ENCODE data around the gene PGM1. TPM values are rescaled to one million over a fixed set of nuclear protein-coding genes. Genes with fewer than 3 reads are reported as not detected.

The PGM1 gene
- total and polyA plus RNA-seq, 2 donors (not counting 3 experiments of a cell fraction or from before 2014, with no cell fraction given), result 9.3 to 21.0 TPM

GRCh38 chr1:63555480-63555879 is 37.7 kb upstream of the PGM1 start:
- Histone ChIP-seq H3K9me1 (replicated peaks; ENCODE audit: control insufficient read depth, extremely low read depth, insufficient read depth, low read length) (no peaks in the 10 kb centered on the region), H4K20me1 (replicated peaks; ENCODE audit: control insufficient read depth, extremely low read depth, insufficient read depth, low read length) (no peaks in the 10 kb centered on the region), H3K4me1 (ENCODE audit: control insufficient read depth, extremely low read depth, insufficient read depth, low read length) (no peaks in the 10 kb centered on the region), H3K27me3 (ENCODE audit: control insufficient read depth in 2 of 2, insufficient read depth in 2 of 2, low read length in 2 of 2) (no peaks in the 10 kb centered on the region), H3K9ac (replicated peaks; ENCODE audit: extremely low read depth, insufficient read depth, low read length) (no peak overlapping the region), H3K9me3 (replicated peaks; ENCODE audit: control insufficient read depth, insufficient read depth, low read length) (no peaks in the 10 kb centered on the region), H3K36me3 (ENCODE audit: control insufficient read depth in 2 of 2, extremely low read depth in 1 of 2, insufficient read depth in 2 of 2, low read length in 2 of 2) (no peaks in the 10 kb centered on the region), H3K27ac (ENCODE audit: insufficient read depth, low read depth, low read length) (no peak overlapping the region), H3K4me2 (ENCODE audit: insufficient read depth, low read length) (no peak overlapping the region), H2AFZ (ENCODE audit: low read depth, low read length) (no peak overlapping the region), H3K79me2 (ENCODE audit: control insufficient read depth, insufficient read depth, low read length) (no peaks in the 10 kb centered on the region), H3K4me3 (replicated peaks in 1 of 3; ENCODE audit: insufficient read depth in 1 of 3, low read depth in 1 of 3, low read length in 3 of 3) (no peak overlapping the region)
- dilution Hi-C loops (cut with MboI; ENCODE audit: extremely low pct_ligation_motif_present, low sequenced_read_pairs), result no loop called here
- FAIRE-seq (no peak), DNase-seq (ENCODE audit: low read depth, low spot score) (no peak)
- TF ChIP-seq, protein P1, sequence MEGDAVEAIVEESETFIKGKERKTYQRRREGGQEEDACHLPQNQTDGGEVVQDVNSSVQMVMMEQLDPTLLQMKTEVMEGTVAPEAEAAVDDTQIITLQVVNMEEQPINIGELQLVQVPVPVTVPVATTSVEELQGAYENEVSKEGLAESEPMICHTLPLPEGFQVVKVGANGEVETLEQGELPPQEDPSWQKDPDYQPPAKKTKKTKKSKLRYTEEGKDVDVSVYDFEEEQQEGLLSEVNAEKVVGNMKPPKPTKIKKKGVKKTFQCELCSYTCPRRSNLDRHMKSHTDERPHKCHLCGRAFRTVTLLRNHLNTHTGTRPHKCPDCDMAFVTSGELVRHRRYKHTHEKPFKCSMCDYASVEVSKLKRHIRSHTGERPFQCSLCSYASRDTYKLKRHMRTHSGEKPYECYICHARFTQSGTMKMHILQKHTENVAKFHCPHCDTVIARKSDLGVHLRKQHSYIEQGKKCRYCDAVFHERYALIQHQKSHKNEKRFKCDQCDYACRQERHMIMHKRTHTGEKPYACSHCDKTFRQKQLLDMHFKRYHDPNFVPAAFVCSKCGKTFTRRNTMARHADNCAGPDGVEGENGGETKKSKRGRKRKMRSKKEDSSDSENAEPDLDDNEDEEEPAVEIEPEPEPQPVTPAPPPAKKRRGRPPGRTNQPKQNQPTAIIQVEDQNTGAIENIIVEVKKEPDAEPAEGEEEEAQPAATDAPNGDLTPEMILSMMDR (IDR thresholded peaks at IDR 0.05; ENCODE audit: extremely low read depth in 1 of 2, insufficient read depth in 1 of 2, low read depth in 1 of 2, low read length in 2 of 2), result no peak
- TF ChIP-seq MAX (IDR thresholded peaks at IDR 0.05; ENCODE audit: insufficient read depth, insufficient read length) (no peak), POLR2AphosphoS5 (IDR thresholded peaks at IDR 0.05; ENCODE audit: insufficient read depth, low read depth, low read length) (no peak), JUN (IDR thresholded peaks at IDR 0.05; ENCODE audit: borderline replicate concordance, insufficient read depth, insufficient read length, low read depth) (no peak), FOS (IDR thresholded peaks at IDR 0.05; ENCODE audit: borderline replicate concordance, insufficient read depth, low read length) (no peak), POLR2A (IDR thresholded peaks at IDR 0.05; ENCODE audit: low read depth, low read length) (no peak), EZH2 (IDR thresholded peaks at IDR 0.05; ENCODE audit: borderline replicate concordance, low read depth, low read length, severe bottlenecking) (no peak), MYC (IDR thresholded peaks at IDR 0.05; ENCODE audit: low read depth, low read length) (no peak), GATA2 (IDR thresholded peaks at IDR 0.05; ENCODE audit: insufficient read depth, insufficient read length, low read depth, low read length) (no peak)
- intact Hi-C loops (cut with micrococcal nuclease), result loop anchor here (10.0 kb wide), 1 partner anchor 551 kb away; no protein-coding TSS in a partner anchor
- no TSS peak for BruUV-seq (replicated peaks)
- CTCF ChIA-PET, result interaction anchor here (1.7 to 5.6 kb wide), 4 partner anchors 18 to 692 kb away, joined by 4 to 68 read pairs (median 33); no protein-coding TSS in a partner anchor
- POLR2A ChIA-PET, result no interaction called here

Data from endothelial cell of umbilical vein (primary cell).